Ovary (tissue), 9 donors: ENCODE data around the gene ANO1. TPM values are rescaled to one million over a fixed set of nuclear protein-coding genes. Genes with fewer than 3 reads are reported as not detected.

Experiments
- DNase-seq, 5 donors: peaks; one replicate each; pipeline ENCODE4 v3.0.0-alpha.2; 2019 to 2020
- H3K27ac ChIP-seq, 2 donors: fragments of 200-600 bp; one replicate each; pipeline versions ENCODE4 v1.5.1 to v1.8.0; 2019 to 2022
- H3K27me3 ChIP-seq: fragments of 200-600 bp; one replicate; pipeline ENCODE4 v1.8.0; 2022
- H3K36me3 ChIP-seq: fragments of 200-600 bp; sonication (generic); one replicate; pipeline ENCODE4 v1.5.1; 2019
- H3K4me1 ChIP-seq: one replicate; pipeline ENCODE4 v1.8.1; 2013; ENCODE audit warnings: mild to moderate bottlenecking, moderate library complexity; ENCODE audit not compliant: insufficient read depth
- H3K4me3 ChIP-seq: fragments of 200-600 bp; sonication (generic); one replicate; pipeline ENCODE4 v1.5.1; 2017
- H3K9me3 ChIP-seq, 2 donors: fragments of 200-600 bp in 1 of 2; sonication (generic) in 1 of 2; one replicate each; pipeline versions ENCODE4 v1.5.1 to v1.8.1; 2013 to 2019; ENCODE audit warnings: mild to moderate bottlenecking in 1 of 2, moderate library complexity in 1 of 2
- CTCF ChIP-seq, 3 donors: fragments of 450-650 bp in 2 of 3; fragments of 200-600 bp in 1 of 3; IDR thresholded peaks; one replicate each; pipeline versions ENCODE4 v1.5.1 to v1.8.0; 2016 to 2022; ENCODE audit warnings: antibody characterized with exemption in 3 of 3, mild to moderate bottlenecking in 1 of 3
- EP300 ChIP-seq: sonication (generic); formaldehyde crosslinking; IDR thresholded peaks from one replicate; pipeline ENCODE4 v1.6.1; 2017; ENCODE audit warnings: antibody characterized with exemption
- POLR2A ChIP-seq: fragments of 450-650 bp; IDR thresholded peaks from one replicate; pipeline ENCODE4 v1.6.1; 2017; ENCODE audit warnings: antibody characterized with exemption, mild to moderate bottlenecking, moderate library complexity
- WGBS, 3 donors: extraction: QIAGEN DNeasy Blood & Tissue Kit in 1 of 3; methylation state at CpG; one replicate each; pipeline versions ENCODE4 v1.1.5 to v1.1.7; 2013 to 2017; 5-methylcytosine and 5-hydroxymethylcytosine counted together
- intact Hi-C, 4 donors: fragments of 100-400 bp; cut with DNase I; formaldehyde crosslinking; loops; one replicate each; pipeline versions ENCODE4 v1.11.0 to v1.15.1; 2022 to 2023
- polyA plus RNA-seq, 2 donors: library from polyadenylated mRNA; stranded (reverse); fragments of 200-250 nt in 1 of 2; fragments of 350-450 nt in 1 of 2; fragmentation: Illumina TruSeq in 1 of 2; extraction: RNeasy Lipid Tissue Mini Kit (QIAGEN cat#74804) in 1 of 2; gene quantifications; one replicate each; pipeline ENCODE4 v1.2.3, GENCODE V29; 2013 to 2014
- total RNA-seq, 7 donors: library from RNA; depleted of rRNA in 2 of 7; stranded (reverse); fragments of >200 nt in 2 of 7; fragmentation: NEBNext Ultra II Directional in 3 of 7; extraction: Animal tissue kit (Norgen Biotek cat#: 25700) in 3 of 7; gene quantifications; one replicate each; pipeline versions ENCODE4 v1.1.0 to v1.2.4, GENCODE V29; 2016 to 2023
- donor health status: DM: no; HTN: no; CAD: no; lungs with moderate emphysema.
- donor health status: DM: no; HTN: no; CAD: no.
- donor health status: Bipolar disorder and iron deficiency.
- donor health status: DM: yes; HTN: yes; CAD: no.
- donor health status: DM: no; HTN: no; CAD: no.
- donor health status: DM: yes; HTN: yes; CAD: no.

Gene ANO1
- total and polyA plus RNA-seq, 9 donors: 1.7 to 59.1 (median 8.6) TPM

GRCh38 chr11:70164705-70165104, 86.6 kb downstream of the ANO1 start:
- WGBS, 3 donors: 83 to 84% (median 84%) methylated on average over 10 of the region's 10 CpGs
- TF ChIP-seq CTCF (IDR thresholded peaks at IDR 0.05) (no peak), EP300 (no peak), POLR2A (no peak)
- no peaks in the 10 kb centered on the region for H3K9me3 ChIP-seq
- H3K4me1 ChIP-seq: no peaks in the 10 kb centered on the region
- no peak overlapping the region for H3K27ac ChIP-seq
- DNase-seq: no peak
- no peaks in the 10 kb centered on the region for H3K27me3 ChIP-seq
- H3K4me3 ChIP-seq: no peak overlapping the region
- intact Hi-C loops: no loop called here
- no peaks in the 10 kb centered on the region for H3K36me3 ChIP-seq

GRCh38 chr11:70167120-70167519, 89.0 kb downstream of the ANO1 start:
- TF ChIP-seq CTCF (IDR thresholded peaks at IDR 0.05) (no peak), POLR2A (no peak), EP300 (no peak)
- intact Hi-C loops: no loop called here
- Histone ChIP-seq H3K4me3 (no peak overlapping the region), H3K27ac (no peak overlapping the region), H3K36me3 (no peaks in the 10 kb centered on the region), H3K27me3 (no peaks in the 10 kb centered on the region), H3K9me3 (no peaks in the 10 kb centered on the region), H3K4me1 (no peaks in the 10 kb centered on the region)
- 83 to 88% (median 85%) methylated on average over 9 of the region's 9 CpGs for WGBS, 3 donors
- no peak for DNase-seq

GRCh38 chr11:70167723-70168404, 89.7 kb downstream of the ANO1 start:
- no peaks in the 10 kb centered on the region for H3K27me3 ChIP-seq
- no peaks in the 10 kb centered on the region for H3K9me3 ChIP-seq
- WGBS, 3 donors: 85 to 91% (median 87%) methylated on average over 17 of the region's 17 CpGs

GRCh38 chr11:70168405-70168754, 90.3 kb downstream of the ANO1 start:
- no peak for TF ChIP-seq EP300
- no peak for TF ChIP-seq POLR2A
- no peak for TF ChIP-seq CTCF (IDR thresholded peaks at IDR 0.05)
- H3K4me1 ChIP-seq: no peaks in the 10 kb centered on the region
- no peak for DNase-seq
- H3K27ac ChIP-seq: no peak overlapping the region
- H3K27me3 ChIP-seq: no peaks in the 10 kb centered on the region
- no peaks in the 10 kb centered on the region for H3K36me3 ChIP-seq
- intact Hi-C loops: no loop called here
- H3K9me3 ChIP-seq: no peaks in the 10 kb centered on the region
- 78 to 91% (median 90%) methylated on average over 6 of the region's 6 CpGs for WGBS, 3 donors
- H3K4me3 ChIP-seq: no peak overlapping the region

More at GRCh38 chr11:70167723-70168404, 89.7 kb downstream of the ANO1 start:
- H3K36me3 ChIP-seq: no peaks in the 10 kb centered on the region
- TF ChIP-seq CTCF (IDR thresholded peaks at IDR 0.05) (no peak), EP300 (no peak), POLR2A (no peak)
- DNase-seq: no peak
- no peak overlapping the region for H3K4me3 ChIP-seq
- no peaks in the 10 kb centered on the region for H3K4me1 ChIP-seq
- H3K27ac ChIP-seq: no peak overlapping the region
- intact Hi-C loops: no loop called here
